Measurements from ENCODE around the gene PIK3R2.

PIK3R2 gene

GRCh38 chr19:18137242-18137641, 15.7 kb upstream of the PIK3R2 start:
- H3K4me1 ChIP-seq = no peaks in the 10 kb centered on the region
- no peaks in the 10 kb centered on the region for H3K9me3 ChIP-seq
- TF ChIP-seq, protein P1, sequence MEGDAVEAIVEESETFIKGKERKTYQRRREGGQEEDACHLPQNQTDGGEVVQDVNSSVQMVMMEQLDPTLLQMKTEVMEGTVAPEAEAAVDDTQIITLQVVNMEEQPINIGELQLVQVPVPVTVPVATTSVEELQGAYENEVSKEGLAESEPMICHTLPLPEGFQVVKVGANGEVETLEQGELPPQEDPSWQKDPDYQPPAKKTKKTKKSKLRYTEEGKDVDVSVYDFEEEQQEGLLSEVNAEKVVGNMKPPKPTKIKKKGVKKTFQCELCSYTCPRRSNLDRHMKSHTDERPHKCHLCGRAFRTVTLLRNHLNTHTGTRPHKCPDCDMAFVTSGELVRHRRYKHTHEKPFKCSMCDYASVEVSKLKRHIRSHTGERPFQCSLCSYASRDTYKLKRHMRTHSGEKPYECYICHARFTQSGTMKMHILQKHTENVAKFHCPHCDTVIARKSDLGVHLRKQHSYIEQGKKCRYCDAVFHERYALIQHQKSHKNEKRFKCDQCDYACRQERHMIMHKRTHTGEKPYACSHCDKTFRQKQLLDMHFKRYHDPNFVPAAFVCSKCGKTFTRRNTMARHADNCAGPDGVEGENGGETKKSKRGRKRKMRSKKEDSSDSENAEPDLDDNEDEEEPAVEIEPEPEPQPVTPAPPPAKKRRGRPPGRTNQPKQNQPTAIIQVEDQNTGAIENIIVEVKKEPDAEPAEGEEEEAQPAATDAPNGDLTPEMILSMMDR (IDR thresholded peaks at IDR 0.05; ENCODE audit: low read depth, low read length) = no peak
- peaks cover 4% of the 10 kb centered on the region for H3K36me3 ChIP-seq
- H3K27me3 ChIP-seq = no peaks in the 10 kb centered on the region
- no peak for DNase-seq
- no peak overlapping the region for H3K4me3 ChIP-seq (ENCODE audit: low read depth, low read length)

DNA sequence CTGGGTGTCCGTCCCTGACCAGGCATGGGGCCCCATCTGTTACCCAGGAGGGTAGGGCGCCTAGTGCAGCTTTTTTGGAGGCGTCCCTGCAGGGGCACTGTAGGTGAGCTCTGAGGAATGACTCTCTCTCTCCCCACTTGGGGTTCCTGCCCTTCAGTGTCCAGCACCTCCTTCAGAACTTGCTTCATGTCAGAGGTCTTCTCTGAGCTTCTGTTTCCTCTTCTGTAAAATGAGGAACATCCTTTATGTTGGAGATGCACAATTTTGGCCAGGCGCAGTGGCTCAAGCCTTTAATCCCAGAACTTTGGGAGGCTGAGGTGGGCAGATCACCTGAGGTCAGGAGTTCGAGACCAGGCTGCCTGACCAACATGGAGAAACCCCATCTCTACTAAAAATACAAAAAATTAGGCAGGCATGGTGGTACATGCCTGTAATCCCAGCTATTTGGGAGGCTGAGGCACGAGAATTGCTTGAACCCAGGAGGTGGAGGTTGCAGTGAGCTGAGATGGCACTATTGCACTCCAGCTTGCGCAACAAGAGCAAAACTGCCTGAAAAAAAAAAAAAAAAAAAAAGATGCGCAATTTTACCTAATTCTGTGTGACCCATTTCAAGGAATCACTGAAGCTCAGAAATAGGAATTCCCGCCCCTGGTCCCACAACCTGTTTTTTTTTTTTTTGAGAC, 15.2 kb upstream of the PIK3R2 start:
- Histone ChIP-seq H3K9me3 (no peaks in the 10 kb centered on the region), H3K4me3 (ENCODE audit: low read depth, low read length) (no peak overlapping the region), H3K27me3 (no peaks in the 10 kb centered on the region), H3K36me3 (peaks cover 4% of the 10 kb centered on the region), H3K4me1 (no peaks in the 10 kb centered on the region)
- DNase-seq = no peak
- TF ChIP-seq, protein P1 (IDR thresholded peaks at IDR 0.05; ENCODE audit: low read depth, low read length) = no peak

GRCh38 chr19:18140473-18140872, 12.5 kb upstream of the PIK3R2 start:
- Histone ChIP-seq H3K9me3 (no peaks in the 10 kb centered on the region), H3K4me3 (ENCODE audit: low read depth, low read length) (no peak overlapping the region), H3K4me1 (no peaks in the 10 kb centered on the region), H3K36me3 (peaks cover 7% of the 10 kb centered on the region), H3K27me3 (no peaks in the 10 kb centered on the region)
- TF ChIP-seq, protein P1 (IDR thresholded peaks at IDR 0.05; ENCODE audit: low read depth, low read length) = no peak
- DNase-seq = no peak

- TF ChIP-seq, protein P1 (IDR thresholded peaks at IDR 0.05; ENCODE audit: low read depth, low read length) = no peak
- Histone ChIP-seq H3K27me3 (no peaks in the 10 kb centered on the region), H3K4me1 (no peaks in the 10 kb centered on the region), H3K9me3 (no peaks in the 10 kb centered on the region), H3K4me3 (ENCODE audit: low read depth, low read length) (no peak overlapping the region), H3K36me3 (peaks cover 13% of the 10 kb centered on the region)
- DNase-seq = no peak
Observed at GRCh38 chr19:18141031-18141430, 11.9 kb upstream of the PIK3R2 start.

GRCh38 chr19:18143902-18144301, 9.1 kb upstream of the PIK3R2 start:
- no peak for DNase-seq
- H3K27me3 ChIP-seq = no peaks in the 10 kb centered on the region
- peaks cover 13% of the 10 kb centered on the region for H3K36me3 ChIP-seq
- no peak overlapping the region for H3K4me3 ChIP-seq (ENCODE audit: low read depth, low read length)
- TF ChIP-seq, protein P1 (IDR thresholded peaks at IDR 0.05; ENCODE audit: low read depth, low read length) = no peak
- no peaks in the 10 kb centered on the region for H3K9me3 ChIP-seq
- H3K4me1 ChIP-seq = no peaks in the 10 kb centered on the region

- Histone ChIP-seq H3K4me1 (no peaks in the 10 kb centered on the region), H3K4me3 (ENCODE audit: low read depth, low read length) (no peak overlapping the region), H3K36me3 (peaks cover 13% of the 10 kb centered on the region), H3K27me3 (no peaks in the 10 kb centered on the region), H3K9me3 (no peaks in the 10 kb centered on the region)
- DNase-seq = no peak
- TF ChIP-seq, protein P1 (IDR thresholded peaks at IDR 0.05; ENCODE audit: low read depth, low read length) = no peak
Observed at GRCh38 chr19:18144361-18144760, 8.6 kb upstream of the PIK3R2 start.

All from BE2C (cell line).